HEK293T (cell line): ENCODE results near the gene RANBP10.
A peak's percentile ranks its signal among the peaks of the same experiment; 100 is the strongest.
"Not testable (repeated sequence)": the region's sequence is repeated elsewhere in the genome, so short reads cannot be mapped to it uniquely, and the experiment has no call there.

ENCODE experiments used
- CTCF ChIA-PET: fragments of 350-600 bp; formaldehyde crosslinking; extraction: SDS; loops from one replicate; lab custom pipeline; 2021; ENCODE audit warnings: antibody characterized with exemption, inconsistent platforms; lab: Yijun Ruan, JAX
- POLR2A ChIA-PET: fragments of 350-600 bp; formaldehyde crosslinking; extraction: SDS; loops from one replicate; lab custom pipeline; 2020; ENCODE audit warnings: antibody characterized with exemption, inconsistent platforms; lab: Yijun Ruan, JAX
- DNase-seq: peaks from one replicate; pipeline ENCODE4 v3.0.0; 2012; ENCODE audit warnings: mixed read lengths; ENCODE audit errors: extremely low spot score
- ARNT ChIP-seq: fragments of 450-650 bp; IDR thresholded peaks from 2 replicates; pipeline ENCODE4 v1.6.1; 2017; ENCODE audit warnings: mild to moderate bottlenecking
- BHLHE40 ChIP-seq: fragments of 450-650 bp; IDR thresholded peaks from 2 replicates; pipeline ENCODE4 v1.6.1; 2016; ENCODE audit warnings: mild to moderate bottlenecking, moderate library complexity, borderline replicate concordance
- CTBP1 ChIP-seq: fragments of 450-650 bp; IDR thresholded peaks from 2 replicates; pipeline ENCODE4 v1.6.1; 2016; ENCODE audit warnings: borderline replicate concordance
- ELF4 ChIP-seq: fragments of 450-650 bp; IDR thresholded peaks from 2 replicates; pipeline ENCODE4 v1.6.1; 2017; ENCODE audit warnings: antibody characterized with exemption
- FOXA1 ChIP-seq: fragments of 450-650 bp; IDR thresholded peaks from 2 replicates; pipeline ENCODE4 v1.6.1; 2016; ENCODE audit warnings: mild to moderate bottlenecking
- FOXK2 ChIP-seq: fragments of 450-650 bp; IDR thresholded peaks from 2 replicates; pipeline ENCODE4 v1.6.1; 2016; ENCODE audit warnings: mild to moderate bottlenecking
- FOXM1 ChIP-seq: fragments of 450-650 bp; IDR thresholded peaks from 2 replicates; pipeline ENCODE4 v1.6.1; 2017; ENCODE audit warnings: mild to moderate bottlenecking, borderline replicate concordance
- HDGF ChIP-seq: fragments of 450-650 bp; IDR thresholded peaks from 2 replicates; pipeline ENCODE4 v1.6.1; 2017; ENCODE audit warnings: antibody characterized with exemption, borderline replicate concordance
- L3MBTL2 ChIP-seq: fragments of 450-650 bp; conservative IDR thresholded peaks from 2 replicates; pipeline ENCODE4 v1.6.1; 2016; ENCODE audit warnings: mild to moderate bottlenecking
- LEF1 ChIP-seq: fragments of 450-650 bp; IDR thresholded peaks from 2 replicates; pipeline ENCODE4 v1.6.1; 2017; ENCODE audit warnings: mild to moderate bottlenecking, borderline replicate concordance
- NFRKB ChIP-seq: fragments of 450-650 bp; IDR thresholded peaks from 2 replicates; pipeline ENCODE4 v1.6.1; 2016; ENCODE audit warnings: mild to moderate bottlenecking, moderate library complexity
- SP1 ChIP-seq: fragments of 450-650 bp; IDR thresholded peaks from 2 replicates; pipeline ENCODE4 v1.6.1; 2017
- SUZ12 ChIP-seq: fragments of 450-650 bp; IDR thresholded peaks from 2 replicates; pipeline ENCODE4 v1.6.1; 2016; ENCODE audit warnings: mild to moderate bottlenecking
- TARDBP ChIP-seq: fragments of 450-650 bp; IDR thresholded peaks from 2 replicates; pipeline ENCODE4 v1.6.1; 2016
- ZNF384 ChIP-seq: fragments of 450-650 bp; IDR thresholded peaks from 2 replicates; pipeline ENCODE4 v1.6.1; 2016
- TF ChIP-seq, protein P1 (sequence below): fragments of 450-650 bp; IDR thresholded peaks from 2 replicates; pipeline ENCODE4 v1.6.1; 2016

RANBP10 gene

DNA sequence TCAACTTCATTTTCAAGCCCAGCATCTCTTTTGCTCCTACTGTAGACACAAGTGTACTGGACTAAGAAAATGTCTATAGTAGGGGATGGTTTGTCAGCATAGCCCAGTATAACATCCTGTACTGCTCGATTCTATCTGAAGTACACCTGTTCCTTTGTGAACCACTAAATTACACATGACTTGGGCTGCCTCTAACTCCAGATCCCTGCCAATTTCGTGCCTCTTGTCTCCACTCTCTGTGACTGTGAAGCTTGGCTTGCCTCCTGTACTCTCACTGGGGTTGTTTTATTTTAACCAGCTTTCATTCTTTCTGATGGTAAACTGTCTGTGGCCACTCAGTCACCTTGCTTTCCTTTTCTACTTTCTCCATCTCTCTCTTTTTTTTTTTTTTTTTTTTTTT, 111.7 kb downstream of the RANBP10 start:
- ChIA-PET POLR2A (interaction anchor here (1.1 kb wide), 1 partner anchor 25 kb away, joined by 3 read pairs; no protein-coding TSS in a partner anchor), CTCF (interaction anchor here (1.3 kb wide), 1 partner anchor 122 kb away, joined by 4 read pairs; no protein-coding TSS in a partner anchor)
- no peak for DNase-seq
- no peak for TF ChIP-seq FOXA1
- TF ChIP-seq ZNF384, result no peak
- TF ChIP-seq FOXK2, result no peak
- no peak for TF ChIP-seq NFRKB
- TF ChIP-seq L3MBTL2, result no peak
- TF ChIP-seq FOXM1, result no peak
- no peak for TF ChIP-seq BHLHE40
- TF ChIP-seq ELF4, result no peak
- no peak for TF ChIP-seq SUZ12
- no peak for TF ChIP-seq HDGF
- TF ChIP-seq ARNT, result no peak
- TF ChIP-seq CTBP1, result no peak
- no peak for TF ChIP-seq TARDBP
- TF ChIP-seq SP1, result no peak

GRCh38 chr16:67693517-67694285, 112.7 kb downstream of the RANBP10 start:
- CTCF ChIA-PET, result interaction anchor here (0.7 kb wide), 1 partner anchor 15 kb away, joined by 3 read pairs; no protein-coding TSS in a partner anchor
- not testable (repeated sequence) for DNase-seq
- POLR2A ChIA-PET, result interaction anchor here (1.1 kb wide), 1 partner anchor 26 kb away, joined by 3 read pairs; no protein-coding TSS in a partner anchor

- ChIA-PET CTCF (no interaction called here), POLR2A (no interaction called here)
- TF ChIP-seq SP1, result no peak
- DNase-seq, result no peak
Observed at GRCh38 chr16:67685388-67686112, 120.8 kb downstream of the RANBP10 start.

DNA sequence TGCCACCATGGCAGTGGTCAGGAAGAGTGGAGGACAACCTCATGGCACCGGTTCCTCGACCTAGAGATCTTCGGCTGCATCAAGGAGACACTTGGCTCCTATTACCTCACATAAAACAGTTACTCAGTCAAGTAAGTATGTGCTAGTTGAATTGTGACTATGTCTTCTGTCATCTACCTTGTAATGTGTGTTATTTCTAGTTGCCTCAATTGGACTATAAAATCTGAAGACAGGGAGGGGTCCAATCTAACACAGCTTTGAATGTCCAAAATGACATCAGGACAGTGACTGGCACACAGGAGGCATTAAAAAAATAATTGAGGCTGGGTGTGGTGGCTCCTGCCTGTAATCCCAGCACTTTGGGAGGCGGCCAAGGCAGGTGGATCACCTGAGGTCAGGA, 122.6 kb downstream of the RANBP10 start:
- POLR2A ChIA-PET, result interaction anchor here (1.0 kb wide), 1 partner anchor 35 kb away, joined by 3 read pairs; the partner anchor contains the start of gene GFOD2
- no peak for TF ChIP-seq SUZ12
- no peak for TF ChIP-seq ARNT
- TF ChIP-seq, protein P1, sequence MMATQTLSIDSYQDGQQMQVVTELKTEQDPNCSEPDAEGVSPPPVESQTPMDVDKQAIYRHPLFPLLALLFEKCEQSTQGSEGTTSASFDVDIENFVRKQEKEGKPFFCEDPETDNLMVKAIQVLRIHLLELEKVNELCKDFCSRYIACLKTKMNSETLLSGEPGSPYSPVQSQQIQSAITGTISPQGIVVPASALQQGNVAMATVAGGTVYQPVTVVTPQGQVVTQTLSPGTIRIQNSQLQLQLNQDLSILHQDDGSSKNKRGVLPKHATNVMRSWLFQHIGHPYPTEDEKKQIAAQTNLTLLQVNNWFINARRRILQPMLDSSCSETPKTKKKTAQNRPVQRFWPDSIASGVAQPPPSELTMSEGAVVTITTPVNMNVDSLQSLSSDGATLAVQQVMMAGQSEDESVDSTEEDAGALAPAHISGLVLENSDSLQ, result no peak
- TF ChIP-seq FOXM1, result no peak
- TF ChIP-seq FOXA1, result no peak
- no peak for TF ChIP-seq LEF1
- no peak for TF ChIP-seq HDGF
- no peak for TF ChIP-seq ELF4
- TF ChIP-seq CTBP1, result no peak
- no peak for TF ChIP-seq L3MBTL2
- no peak for TF ChIP-seq ZNF384
- TF ChIP-seq SP1, result no peak
- TF ChIP-seq NFRKB, result no peak
- CTCF ChIA-PET, result interaction anchor here (0.9 kb wide), 1 partner anchor 133 kb away, joined by 4 read pairs; no protein-coding TSS in a partner anchor
- DNase-seq, result no peak

DNA sequence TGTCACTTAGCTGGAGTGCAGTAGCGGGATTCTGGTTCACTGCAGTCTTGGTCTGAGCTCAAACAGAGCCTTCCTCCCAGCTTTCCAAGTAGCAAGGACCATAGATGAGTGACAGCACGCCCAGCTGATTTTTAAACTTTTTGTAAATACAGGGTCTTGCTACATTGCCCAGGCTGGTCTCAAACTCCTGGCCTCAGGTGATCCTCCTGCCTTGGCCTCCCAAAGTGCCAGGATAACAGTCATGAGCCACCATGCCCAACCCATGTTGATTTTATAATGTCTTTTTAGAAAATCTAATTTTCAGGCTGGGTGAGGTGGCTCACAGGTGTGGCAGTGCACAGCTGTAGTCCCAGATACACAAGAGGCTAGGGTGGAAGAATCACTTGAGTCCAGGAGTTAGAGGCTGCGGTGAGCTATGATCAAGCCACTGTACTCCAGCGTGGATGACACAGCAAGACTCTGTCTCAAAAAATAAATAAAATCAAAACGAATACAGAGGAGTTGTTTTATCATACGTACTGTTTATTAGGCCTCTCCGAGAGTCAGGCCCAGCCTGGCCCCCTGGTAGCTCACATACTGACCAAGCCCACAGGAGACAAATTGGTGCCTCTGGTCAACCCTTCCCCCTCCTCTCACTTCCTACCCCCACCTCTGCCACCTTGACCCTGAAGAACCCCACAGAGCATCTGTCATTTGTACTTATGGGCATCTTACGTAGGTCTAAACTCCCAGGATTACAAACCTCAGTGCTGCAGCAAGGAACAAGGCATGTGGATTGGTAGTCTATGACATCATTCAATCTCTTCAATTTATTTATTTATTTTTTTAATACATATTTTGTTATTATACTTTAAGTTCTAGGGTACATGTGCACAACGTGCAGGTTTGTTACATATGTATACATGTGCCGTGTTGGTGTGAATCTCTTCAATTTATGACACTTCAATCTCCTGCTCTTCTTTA, 126.1 kb downstream of the RANBP10 start:
- no peak for DNase-seq
- TF ChIP-seq SUZ12 (no peak), ARNT (no peak), SP1 (no peak), FOXA1 (no peak), CTBP1 (no peak)
- ChIA-PET POLR2A (interaction anchor here (2.1 kb wide), 1 partner anchor 39 kb away, joined by 6 read pairs; the partner anchor contains the start of gene GFOD2), CTCF (no interaction called here)

DNA sequence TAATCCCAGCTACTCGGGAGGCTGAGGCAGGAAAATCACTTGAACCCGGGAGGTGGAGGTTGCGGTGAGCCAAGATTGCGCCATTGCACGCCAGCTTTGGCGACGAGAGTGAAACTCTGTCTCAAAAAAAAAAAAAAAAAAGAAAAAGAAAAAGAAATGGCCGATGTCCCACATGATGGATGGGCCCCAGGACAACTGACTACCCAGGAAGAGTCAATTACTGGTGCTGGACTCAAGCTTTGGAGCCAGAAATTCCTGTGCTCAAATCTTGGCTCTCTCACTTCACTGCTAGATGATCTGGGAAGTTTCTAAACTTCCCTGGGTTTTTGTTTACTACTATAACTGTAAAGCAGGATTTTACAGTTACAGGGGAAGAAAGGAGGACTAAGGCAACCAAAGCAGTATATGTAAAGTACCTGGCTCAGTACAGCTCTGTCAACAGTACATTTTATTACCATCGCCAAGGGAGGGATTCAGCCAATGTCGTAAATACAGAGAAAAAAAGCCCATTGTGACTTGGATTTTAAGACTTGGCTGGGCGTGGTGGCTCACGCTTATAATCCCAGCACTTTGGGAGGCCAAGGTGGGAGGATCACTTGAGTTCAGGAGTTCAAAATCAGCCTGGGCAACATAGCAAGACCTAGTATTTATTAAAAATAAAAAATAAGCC, 127.9 kb downstream of the RANBP10 start:
- POLR2A ChIA-PET, result interaction anchor here (1.3 to 2.1 kb wide), 2 partner anchors 40 to 41 kb away, joined by 5 to 6 read pairs; partner anchors contain the start of gene GFOD2

More for the DNA sequence above, 127.9 kb downstream of the RANBP10 start:
- DNase-seq, result peak; percentile 42
- CTCF ChIA-PET, result interaction anchor here (0.6 kb wide), 1 partner anchor 15 kb away, joined by 3 read pairs; no protein-coding TSS in a partner anchor
- TF ChIP-seq ARNT (no peak), ZNF384 (peak; percentile 66; the same call in 1 of the 2 replicates), L3MBTL2 (no peak)
- TF ChIP-seq, protein P1, result peak; percentile 87
